ENCODE results near the gene ARL6IP4.

Gene ARL6IP4

DNA sequence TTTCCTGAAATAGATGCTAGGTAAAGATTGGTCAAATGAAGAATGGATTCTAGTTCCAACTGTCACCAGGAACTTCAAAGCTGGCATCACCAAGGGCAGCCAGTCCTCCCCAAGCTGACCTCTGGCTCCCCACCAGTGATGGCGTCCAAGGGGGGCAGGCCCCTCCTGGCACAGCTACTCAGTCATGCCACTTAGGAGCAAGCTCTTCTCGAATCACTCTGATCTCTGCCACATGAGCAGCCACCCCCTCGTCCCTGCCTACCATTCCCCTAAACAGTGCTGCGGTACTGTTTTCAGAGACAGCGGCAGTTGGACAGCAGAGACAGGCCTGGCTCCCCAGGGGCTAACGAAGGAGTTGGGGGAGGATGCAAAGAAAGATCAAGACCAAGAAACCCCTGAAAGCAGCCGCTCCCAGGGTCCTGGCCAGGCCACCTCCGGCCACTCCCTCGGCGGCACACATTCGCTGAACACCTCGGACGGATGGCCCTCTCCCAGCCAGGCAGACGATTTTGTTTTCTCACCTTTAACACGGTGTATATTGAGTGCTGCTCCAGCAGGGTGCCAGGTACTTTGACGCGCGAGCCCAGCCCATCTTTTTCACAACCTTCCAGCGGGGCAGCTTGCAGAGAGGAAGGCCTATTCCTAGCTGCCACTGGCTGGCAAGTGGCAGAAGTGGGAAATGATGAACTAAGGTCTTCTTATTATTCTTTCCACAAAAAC lies 47.4 kb downstream of the ARL6IP4 start:
- TF ChIP-seq, protein P1, sequence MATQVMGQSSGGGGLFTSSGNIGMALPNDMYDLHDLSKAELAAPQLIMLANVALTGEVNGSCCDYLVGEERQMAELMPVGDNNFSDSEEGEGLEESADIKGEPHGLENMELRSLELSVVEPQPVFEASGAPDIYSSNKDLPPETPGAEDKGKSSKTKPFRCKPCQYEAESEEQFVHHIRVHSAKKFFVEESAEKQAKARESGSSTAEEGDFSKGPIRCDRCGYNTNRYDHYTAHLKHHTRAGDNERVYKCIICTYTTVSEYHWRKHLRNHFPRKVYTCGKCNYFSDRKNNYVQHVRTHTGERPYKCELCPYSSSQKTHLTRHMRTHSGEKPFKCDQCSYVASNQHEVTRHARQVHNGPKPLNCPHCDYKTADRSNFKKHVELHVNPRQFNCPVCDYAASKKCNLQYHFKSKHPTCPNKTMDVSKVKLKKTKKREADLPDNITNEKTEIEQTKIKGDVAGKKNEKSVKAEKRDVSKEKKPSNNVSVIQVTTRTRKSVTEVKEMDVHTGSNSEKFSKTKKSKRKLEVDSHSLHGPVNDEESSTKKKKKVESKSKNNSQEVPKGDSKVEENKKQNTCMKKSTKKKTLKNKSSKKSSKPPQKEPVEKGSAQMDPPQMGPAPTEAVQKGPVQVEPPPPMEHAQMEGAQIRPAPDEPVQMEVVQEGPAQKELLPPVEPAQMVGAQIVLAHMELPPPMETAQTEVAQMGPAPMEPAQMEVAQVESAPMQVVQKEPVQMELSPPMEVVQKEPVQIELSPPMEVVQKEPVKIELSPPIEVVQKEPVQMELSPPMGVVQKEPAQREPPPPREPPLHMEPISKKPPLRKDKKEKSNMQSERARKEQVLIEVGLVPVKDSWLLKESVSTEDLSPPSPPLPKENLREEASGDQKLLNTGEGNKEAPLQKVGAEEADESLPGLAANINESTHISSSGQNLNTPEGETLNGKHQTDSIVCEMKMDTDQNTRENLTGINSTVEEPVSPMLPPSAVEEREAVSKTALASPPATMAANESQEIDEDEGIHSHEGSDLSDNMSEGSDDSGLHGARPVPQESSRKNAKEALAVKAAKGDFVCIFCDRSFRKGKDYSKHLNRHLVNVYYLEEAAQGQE (IDR thresholded peaks at IDR 0.05; ENCODE audit: insufficient read depth in 1 of 2, low read depth in 2 of 2, low read length in 2 of 2), result no peak
- TF ChIP-seq POLR2AphosphoS5 (IDR thresholded peaks at IDR 0.05; ENCODE audit: low read depth, low read length) (no peak), TAF1 (IDR thresholded peaks at IDR 0.05; ENCODE audit: borderline replicate concordance, insufficient read depth, low read length) (no peak), FOXP2 (optimal IDR thresholded peaks at IDR 0.05; ENCODE audit: borderline replicate concordance, extremely low read depth, extremely low read length, insufficient read depth) (no peak), SIN3A (IDR thresholded peaks at IDR 0.05; ENCODE audit: borderline replicate concordance, insufficient read depth, low read length) (no peak)

DNA sequence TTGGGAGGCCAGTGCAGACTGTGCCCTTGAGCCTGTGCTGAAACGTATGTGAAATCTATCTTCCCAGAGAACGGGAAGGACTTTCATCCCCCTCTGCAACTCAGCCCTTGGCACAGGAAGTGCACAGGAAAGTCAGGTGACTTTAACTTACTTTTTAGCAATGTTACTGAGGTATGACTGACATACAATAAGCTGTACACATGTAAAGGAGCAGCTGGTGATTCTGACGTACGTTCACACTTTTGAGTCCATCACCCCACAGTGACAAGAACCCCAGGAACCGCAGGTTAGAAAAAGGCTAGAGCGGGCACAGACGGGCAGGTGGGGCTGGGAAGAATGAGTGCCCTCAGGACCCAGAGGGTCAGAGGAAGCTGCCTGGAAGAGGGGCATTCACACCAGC lies 48.0 kb downstream of the ARL6IP4 start:
- TF ChIP-seq POLR2AphosphoS5 (IDR thresholded peaks at IDR 0.05; ENCODE audit: low read depth, low read length) (no peak), FOXP2 (optimal IDR thresholded peaks at IDR 0.05; ENCODE audit: borderline replicate concordance, extremely low read depth, extremely low read length, insufficient read depth) (no peak), TAF1 (IDR thresholded peaks at IDR 0.05; ENCODE audit: borderline replicate concordance, insufficient read depth, low read length) (no peak), SIN3A (IDR thresholded peaks at IDR 0.05; ENCODE audit: borderline replicate concordance, insufficient read depth, low read length) (no peak)
- TF ChIP-seq, protein P1 (IDR thresholded peaks at IDR 0.05; ENCODE audit: insufficient read depth in 1 of 2, low read depth in 2 of 2, low read length in 2 of 2), result no peak

DNA sequence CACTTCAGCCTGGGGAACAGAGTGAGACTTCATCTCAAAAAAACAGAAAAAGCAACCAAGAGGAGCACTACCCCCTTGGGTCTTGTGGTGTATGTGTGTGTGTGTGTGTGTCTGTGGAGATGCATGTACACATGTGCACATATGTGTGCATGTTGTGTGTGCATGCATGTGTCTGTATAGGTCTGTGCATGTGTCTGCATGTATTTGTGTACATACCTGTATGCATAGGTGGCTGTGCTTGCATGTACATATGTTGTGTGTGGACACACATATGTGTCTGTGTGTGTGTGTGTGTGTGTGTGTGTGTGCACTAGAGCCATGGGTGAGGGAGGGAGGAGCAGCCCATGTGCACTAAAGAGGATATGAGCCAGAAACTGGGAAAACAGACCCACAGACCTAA lies 49.1 kb downstream of the ARL6IP4 start:
- no peak for TF ChIP-seq POLR2AphosphoS5 (IDR thresholded peaks at IDR 0.05; ENCODE audit: low read depth, low read length)
- TF ChIP-seq, protein P1 (IDR thresholded peaks at IDR 0.05; ENCODE audit: insufficient read depth in 1 of 2, low read depth in 2 of 2, low read length in 2 of 2), result no peak

DNA sequence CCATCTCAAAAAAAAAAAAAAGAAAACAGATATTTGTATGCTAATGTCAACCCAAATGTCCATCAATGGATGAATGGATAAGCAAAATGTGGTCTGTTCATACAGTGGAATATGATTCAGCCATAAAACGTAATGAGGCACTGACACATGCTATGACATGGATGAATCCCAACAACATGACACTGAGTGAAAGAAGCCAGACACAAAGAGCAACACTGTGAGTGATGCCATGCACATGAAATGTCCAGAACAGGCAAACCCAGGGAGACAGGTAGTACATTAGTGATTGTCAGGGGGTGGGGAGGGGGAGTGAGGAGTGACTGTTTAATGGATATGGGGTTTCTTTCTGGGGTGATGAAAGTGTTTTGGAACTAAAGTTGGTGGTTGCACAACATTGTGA lies 50.2 kb downstream of the ARL6IP4 start:
- no peak for TF ChIP-seq SIN3A (IDR thresholded peaks at IDR 0.05; ENCODE audit: borderline replicate concordance, insufficient read depth, low read length)
- TF ChIP-seq, protein P1 (IDR thresholded peaks at IDR 0.05; ENCODE audit: insufficient read depth in 1 of 2, low read depth in 2 of 2, low read length in 2 of 2), result no peak
- no peak for TF ChIP-seq TAF1 (IDR thresholded peaks at IDR 0.05; ENCODE audit: borderline replicate concordance, insufficient read depth, low read length)
- TF ChIP-seq POLR2AphosphoS5 (IDR thresholded peaks at IDR 0.05; ENCODE audit: low read depth, low read length), result no peak
- no peak for TF ChIP-seq FOXP2 (optimal IDR thresholded peaks at IDR 0.05; ENCODE audit: borderline replicate concordance, extremely low read depth, extremely low read length, insufficient read depth)

Measured in PFSK-1 (cell line).